GM19438 (cell line): ENCODE results near the gene ATP13A2.
A peak's percentile ranks its signal among the peaks of the same experiment; 100 is the strongest.
"Not testable (repeated sequence)": the region's sequence is repeated elsewhere in the genome, so short reads cannot be mapped to it uniquely, and the experiment has no call there.

Experiments
- ATAC-seq: cut with Tn5 transposase; IDR thresholded peaks from one replicate; pipeline ENCODE4 v1.9.1; 2021; ENCODE audit warnings: low read depth; ENCODE audit not compliant: unreplicated experiment

ATP13A2 gene

GRCh38 chr1:16961297-16962133 is 50.2 kb downstream of the ATP13A2 start:
- no peak for ATAC-seq

GRCh38 chr1:16960560-16961296 is 51.0 kb downstream of the ATP13A2 start:
- peak; percentile 86 for ATAC-seq

GRCh38 chr1:16958475-16958874 is 53.3 kb downstream of the ATP13A2 start:
- no peak for ATAC-seq

- ATAC-seq: no peak
Observed at GRCh38 chr1:16957731-16958130, 54.0 kb downstream of the ATP13A2 start.

- no peak for ATAC-seq
Observed at GRCh38 chr1:16956775-16957174, 55.0 kb downstream of the ATP13A2 start.

GRCh38 chr1:16955186-16955585 is 56.5 kb downstream of the ATP13A2 start:
- ATAC-seq: no peak

- no peak for ATAC-seq
Observed at GRCh38 chr1:16954579-16954978, 57.1 kb downstream of the ATP13A2 start.

- not testable (repeated sequence) for ATAC-seq
Observed at GRCh38 chr1:16952376-16952775, 59.4 kb downstream of the ATP13A2 start.

- not testable (repeated sequence) for ATAC-seq
Observed at GRCh38 chr1:16949026-16949425, 62.7 kb downstream of the ATP13A2 start.

GRCh38 chr1:16948282-16948891 is 63.3 kb downstream of the ATP13A2 start:
- ATAC-seq: not testable (repeated sequence)

GRCh38 chr1:16946646-16947045 is 65.1 kb downstream of the ATP13A2 start:
- ATAC-seq: no peak

GRCh38 chr1:16946185-16946584 is 65.5 kb downstream of the ATP13A2 start:
- ATAC-seq: not testable (repeated sequence)

GRCh38 chr1:16945512-16945911 is 66.2 kb downstream of the ATP13A2 start:
- ATAC-seq: not testable (repeated sequence)

- no peak for ATAC-seq
Observed at GRCh38 chr1:16944038-16944437, 67.7 kb downstream of the ATP13A2 start.

GRCh38 chr1:16939386-16940180 is 72.1 kb downstream of the ATP13A2 start:
- not testable (repeated sequence) for ATAC-seq

GRCh38 chr1:16938351-16939321 is 73.1 kb downstream of the ATP13A2 start:
- ATAC-seq: no peak

- ATAC-seq: not testable (repeated sequence)
Observed at GRCh38 chr1:16936580-16936979, 75.1 kb downstream of the ATP13A2 start.
